ENCODE data around the gene PI4KA. TPM values are rescaled to one million over a fixed set of nuclear protein-coding genes. Genes with fewer than 3 reads are reported as not detected.

PI4KA gene
- total and polyA plus RNA-seq, 2 of the 13 experiments (the other 11 are each of a cell fraction or from before 2014, with no cell fraction given): 27.4 to 56.4 TPM

GRCh38 chr22:20748082-20748481, 110.5 kb downstream of the PI4KA start (continued):
- TF ChIP-seq RBFOX2 (IDR thresholded peaks at IDR 0.05; ENCODE audit: low read depth, low read length) (no peak), ZNF12 (CRISPR knock-in tag; IDR thresholded peaks at IDR 0.05) (no peak)

- in situ Hi-C loops (cut with HindIII; ENCODE audit: extremely low pct_ligation_motif_present, low pct_unique_long_range_greater_than_20kb): no loop called here
- CTCF ChIA-PET (ENCODE audit: low intra/inter-chr PET ratio, low total read pairs): no interaction called here
Observed at GRCh38 chr22:20747223-20747622, 111.4 kb downstream of the PI4KA start.

More at GRCh38 chr22:20747223-20747622, 111.4 kb downstream of the PI4KA start:
- Histone ChIP-seq H3K4me3 (replicated peaks in 1 of 3; ENCODE audit: insufficient read depth in 1 of 3, low read depth in 2 of 3, low read length in 3 of 3) (no peak overlapping the region), H3K27ac (ENCODE audit: extremely low read length, insufficient read depth, low read length) (no peak overlapping the region), H3K9ac (ENCODE audit: insufficient read depth, low read depth, low read length) (no peak overlapping the region), H3K27me3 (ENCODE audit: control insufficient read depth in 1 of 2, insufficient read depth in 2 of 2, low read length in 2 of 2) (no peaks in the 10 kb centered on the region), H3K4me1 (ENCODE audit: insufficient read depth, low read length) (no peaks in the 10 kb centered on the region), H3K9me3 (ENCODE audit: low read length) (no peaks in the 10 kb centered on the region), H2AFZ (ENCODE audit: low read length) (no peak overlapping the region), H3K79me2 (ENCODE audit: insufficient read depth, low read length) (no peaks in the 10 kb centered on the region), H4K20me1 (ENCODE audit: insufficient read depth, low read length) (no peaks in the 10 kb centered on the region), H3K36me3 (replicated peaks in 1 of 2; ENCODE audit: control insufficient read depth in 1 of 2, insufficient read depth in 2 of 2, low read length in 2 of 2) (peaks cover 5 to 49% of the 10 kb centered on the region in 2 experiments; a peak in 3 of 5 replicates), H3K4me2 (ENCODE audit: low read depth, low read length) (no peak overlapping the region)
- FAIRE-seq (no peak), ATAC-seq (no peak), DNase-seq (ENCODE audit: low spot score) (no peak)
- intact Hi-C loops (cut with micrococcal nuclease; ENCODE audit: unreplicated experiment): no loop called here
- TF ChIP-seq TOPORS (CRISPR knock-in tag; IDR thresholded peaks at IDR 0.05): no peak
- no peak for TF ChIP-seq ZUFSP (CRISPR knock-in tag; IDR thresholded peaks at IDR 0.05; ENCODE audit: borderline replicate concordance)
- no peak for TF ChIP-seq LCORL (IDR thresholded peaks at IDR 0.05)
- no peak for TF ChIP-seq LCORL (CRISPR knock-in tag; IDR thresholded peaks at IDR 0.05)
- TF ChIP-seq ZNF235 (CRISPR knock-in tag; IDR thresholded peaks at IDR 0.05; ENCODE audit: borderline replicate concordance): no peak
- TF ChIP-seq ARID3A (IDR thresholded peaks at IDR 0.05; ENCODE audit: low read depth, low read length): no peak
- TF ChIP-seq ZNF280B (CRISPR knock-in tag; IDR thresholded peaks at IDR 0.05; ENCODE audit: borderline replicate concordance): no peak
- no peak for TF ChIP-seq SP2 (CRISPR knock-in tag; IDR thresholded peaks at IDR 0.05)
- TF ChIP-seq ZNF101 (CRISPR knock-in tag; IDR thresholded peaks at IDR 0.05; ENCODE audit: borderline replicate concordance, low read depth): no peak
- no peak for TF ChIP-seq ZNF780A (CRISPR knock-in tag; IDR thresholded peaks at IDR 0.05)
- no peak for TF ChIP-seq ZFP82 (CRISPR knock-in tag; IDR thresholded peaks at IDR 0.05; ENCODE audit: borderline replicate concordance)
- TF ChIP-seq RNF219 (CRISPR knock-in tag; IDR thresholded peaks at IDR 0.05): no peak
- no peak for TF ChIP-seq RELA (CRISPR knock-in tag; IDR thresholded peaks at IDR 0.05)
- no peak for TF ChIP-seq ZNF660 (CRISPR knock-in tag; IDR thresholded peaks at IDR 0.05; ENCODE audit: borderline replicate concordance, low read depth)
- POLR2A ChIA-PET: no interaction called here
- BruUV-seq (replicated peaks): no TSS peak
- 97% methylated on average over 10 of the region's 10 CpGs for WGBS (ENCODE audit: low lambda C conversion rate)

Measured in HepG2 (cell line).